Measurements from ENCODE around the gene MICU1.

MICU1 gene

GRCh38 chr10:72605122-72605521, 20.8 kb downstream of the MICU1 start:
- TF ChIP-seq CTCF (IDR thresholded peaks at IDR 0.05) = no peak
- Histone ChIP-seq H2AFZ (no peak overlapping the region), H3K4me1 (no peaks in the 10 kb centered on the region), H3K9ac (no peak overlapping the region), H3K79me2 (peaks cover 31% of the 10 kb centered on the region), H3K27me3 (ENCODE audit: control insufficient read depth, insufficient read depth, low read length) (no peaks in the 10 kb centered on the region), H3K4me2 (ENCODE audit: low read length) (no peak overlapping the region), H3K27ac (no peak overlapping the region), H3K36me3 (ENCODE audit: control insufficient read depth, insufficient read depth, low read length) (no peaks in the 10 kb centered on the region), H3K9me3 (ENCODE audit: control insufficient read depth, low read length) (no peaks in the 10 kb centered on the region), H3K4me3 (ENCODE audit: low read depth, low read length) (no peak overlapping the region)

GRCh38 chr10:72601144-72601543, 24.7 kb downstream of the MICU1 start:
- H3K9me3 ChIP-seq (ENCODE audit: control insufficient read depth, low read length) = no peaks in the 10 kb centered on the region
- H3K9ac ChIP-seq = no peak overlapping the region
- H3K4me1 ChIP-seq = no peaks in the 10 kb centered on the region
- H3K36me3 ChIP-seq (ENCODE audit: control insufficient read depth, insufficient read depth, low read length) = no peaks in the 10 kb centered on the region
- peaks cover 13% of the 10 kb centered on the region for H3K79me2 ChIP-seq
- H3K27ac ChIP-seq = no peak overlapping the region
- no peak for TF ChIP-seq CTCF (IDR thresholded peaks at IDR 0.05)
- no peak overlapping the region for H3K4me2 ChIP-seq (ENCODE audit: low read length)
- no peaks in the 10 kb centered on the region for H3K27me3 ChIP-seq (ENCODE audit: control insufficient read depth, insufficient read depth, low read length)
- no peak overlapping the region for H3K4me3 ChIP-seq (ENCODE audit: low read depth, low read length)
- no peak overlapping the region for H2AFZ ChIP-seq

- Histone ChIP-seq H3K27ac (no peak overlapping the region), H3K27me3 (ENCODE audit: control insufficient read depth, insufficient read depth, low read length) (no peaks in the 10 kb centered on the region)
Observed at GRCh38 chr10:72598769-72599701, 26.8 kb downstream of the MICU1 start.

GRCh38 chr10:72597897-72598296, 28.0 kb downstream of the MICU1 start:
- no peaks in the 10 kb centered on the region for H3K4me1 ChIP-seq
- no peaks in the 10 kb centered on the region for H3K36me3 ChIP-seq (ENCODE audit: control insufficient read depth, insufficient read depth, low read length)
- H3K27me3 ChIP-seq (ENCODE audit: control insufficient read depth, insufficient read depth, low read length) = no peaks in the 10 kb centered on the region
- H3K27ac ChIP-seq = no peak overlapping the region
- H3K9ac ChIP-seq = no peak overlapping the region
- no peak for TF ChIP-seq CTCF (IDR thresholded peaks at IDR 0.05)
- no peak overlapping the region for H3K4me3 ChIP-seq (ENCODE audit: low read depth, low read length)
- H3K79me2 ChIP-seq = peaks cover 9% of the 10 kb centered on the region
- H2AFZ ChIP-seq = no peak overlapping the region
- H3K9me3 ChIP-seq (ENCODE audit: control insufficient read depth, low read length) = no peaks in the 10 kb centered on the region
- H3K4me2 ChIP-seq (ENCODE audit: low read length) = no peak overlapping the region

More at GRCh38 chr10:72598769-72599701, 26.8 kb downstream of the MICU1 start:
- Histone ChIP-seq H3K79me2 (peaks cover 2% of the 10 kb centered on the region), H3K36me3 (ENCODE audit: control insufficient read depth, insufficient read depth, low read length) (no peaks in the 10 kb centered on the region), H3K4me1 (no peaks in the 10 kb centered on the region), H3K4me3 (ENCODE audit: low read depth, low read length) (no peak overlapping the region), H3K4me2 (ENCODE audit: low read length) (no peak overlapping the region), H3K9me3 (ENCODE audit: control insufficient read depth, low read length) (no peaks in the 10 kb centered on the region), H3K9ac (no peak overlapping the region), H2AFZ (no peak overlapping the region)
- TF ChIP-seq CTCF (IDR thresholded peaks at IDR 0.05) = no peak

Measured in parathyroid adenoma (tissue), 2 donors.